LNCaP clone FGC (cell line): ENCODE measurements around the gene ZNF500.

ENCODE experiments used
- DNase-seq: peaks from one replicate; pipeline ENCODE4 v3.0.0-alpha.2; 2011; ENCODE audit warnings: low read depth
- H3K4me3 ChIP-seq: 2 replicates; pipeline ENCODE4 v1.5.1; 2011; ENCODE audit warnings: mild to moderate bottlenecking, low read depth, low read length, control low read depth
- TF ChIP-seq, protein P1 (sequence below): IDR thresholded peaks from 2 replicates; pipeline ENCODE4 v1.5.1; 2012; ENCODE audit warnings: mild to moderate bottlenecking; ENCODE audit not compliant: control insufficient read depth, insufficient read depth; ENCODE audit errors: extremely low read depth

Gene ZNF500

GRCh38 chr16:4766875-4767628, at the start of gene ZNF500:
Gene ZNF500, minus strand, starts transcription at chr16:4767162. Its CDS starts 1,184 bp downstream, at chr16:4765978.
- H3K4me3 ChIP-seq, result peak within 1 kb of the TSS; percentile 99
- peak; percentile 92 for DNase-seq
- TF ChIP-seq, protein P1, sequence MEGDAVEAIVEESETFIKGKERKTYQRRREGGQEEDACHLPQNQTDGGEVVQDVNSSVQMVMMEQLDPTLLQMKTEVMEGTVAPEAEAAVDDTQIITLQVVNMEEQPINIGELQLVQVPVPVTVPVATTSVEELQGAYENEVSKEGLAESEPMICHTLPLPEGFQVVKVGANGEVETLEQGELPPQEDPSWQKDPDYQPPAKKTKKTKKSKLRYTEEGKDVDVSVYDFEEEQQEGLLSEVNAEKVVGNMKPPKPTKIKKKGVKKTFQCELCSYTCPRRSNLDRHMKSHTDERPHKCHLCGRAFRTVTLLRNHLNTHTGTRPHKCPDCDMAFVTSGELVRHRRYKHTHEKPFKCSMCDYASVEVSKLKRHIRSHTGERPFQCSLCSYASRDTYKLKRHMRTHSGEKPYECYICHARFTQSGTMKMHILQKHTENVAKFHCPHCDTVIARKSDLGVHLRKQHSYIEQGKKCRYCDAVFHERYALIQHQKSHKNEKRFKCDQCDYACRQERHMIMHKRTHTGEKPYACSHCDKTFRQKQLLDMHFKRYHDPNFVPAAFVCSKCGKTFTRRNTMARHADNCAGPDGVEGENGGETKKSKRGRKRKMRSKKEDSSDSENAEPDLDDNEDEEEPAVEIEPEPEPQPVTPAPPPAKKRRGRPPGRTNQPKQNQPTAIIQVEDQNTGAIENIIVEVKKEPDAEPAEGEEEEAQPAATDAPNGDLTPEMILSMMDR, result no peak

DNA sequence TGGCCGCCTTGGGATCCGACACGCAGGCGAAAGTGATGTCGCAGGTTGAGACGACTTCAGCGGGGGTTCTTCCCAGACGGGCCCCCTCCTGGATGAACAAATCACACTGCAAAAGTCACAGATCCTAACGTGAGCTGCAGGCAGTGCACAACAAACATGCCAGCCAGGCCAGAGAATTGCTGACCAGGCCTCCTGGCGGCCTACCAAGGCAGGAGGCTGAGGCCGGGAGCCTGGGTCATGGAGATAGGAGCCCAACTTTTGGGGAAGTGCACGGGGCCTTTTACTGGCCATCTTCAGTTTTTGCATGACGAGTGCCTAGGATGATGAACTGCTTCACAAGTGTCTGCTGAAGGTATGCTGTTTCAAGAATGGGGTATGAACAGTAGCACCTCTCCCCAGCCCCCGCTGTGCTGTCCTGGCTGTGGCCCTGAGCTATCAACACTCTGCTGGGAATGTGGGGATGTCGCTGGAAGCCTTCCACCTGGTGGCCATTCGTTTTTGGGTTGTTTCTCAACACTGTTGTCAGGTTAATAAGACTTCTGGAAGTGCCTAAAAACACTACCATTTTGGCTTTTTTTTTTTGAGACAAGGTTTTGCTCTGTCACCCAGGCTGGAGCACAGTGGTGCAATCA, 47.7 kb upstream of the ZNF500 start:
- H3K4me3 ChIP-seq, result no peak overlapping the region
- TF ChIP-seq, protein P1, result no peak
- DNase-seq, result no peak

DNA sequence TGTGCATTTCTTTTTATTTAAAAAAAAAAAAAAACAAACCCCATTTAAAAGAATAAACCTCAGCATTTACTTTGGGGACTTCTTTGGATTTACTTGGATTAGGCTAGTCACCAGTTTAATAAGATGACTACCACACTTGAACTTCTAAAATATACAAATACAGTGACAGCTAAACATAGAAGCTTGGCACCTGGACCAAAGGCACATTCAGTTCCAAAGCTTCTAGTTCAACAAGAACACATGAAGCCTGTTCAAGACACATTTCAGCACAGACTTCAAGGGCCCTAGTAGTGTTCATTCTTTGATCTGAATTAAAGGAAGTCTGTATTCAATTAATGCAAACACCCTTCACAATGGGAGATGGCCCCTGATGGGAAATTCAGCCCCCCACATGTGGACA, 47.1 kb upstream of the ZNF500 start:
- DNase-seq, result no peak
- TF ChIP-seq, protein P1, result no peak
- H3K4me3 ChIP-seq, result no peak overlapping the region

- TF ChIP-seq, protein P1, result no peak
- H3K4me3 ChIP-seq, result no peak overlapping the region
- no peak for DNase-seq
Observed at GRCh38 chr16:4813251-4814003, 46.5 kb upstream of the ZNF500 start.

GRCh38 chr16:4811773-4812172, 44.8 kb upstream of the ZNF500 start:
- TF ChIP-seq, protein P1, result no peak
- no peak for DNase-seq
- no peak overlapping the region for H3K4me3 ChIP-seq

DNA sequence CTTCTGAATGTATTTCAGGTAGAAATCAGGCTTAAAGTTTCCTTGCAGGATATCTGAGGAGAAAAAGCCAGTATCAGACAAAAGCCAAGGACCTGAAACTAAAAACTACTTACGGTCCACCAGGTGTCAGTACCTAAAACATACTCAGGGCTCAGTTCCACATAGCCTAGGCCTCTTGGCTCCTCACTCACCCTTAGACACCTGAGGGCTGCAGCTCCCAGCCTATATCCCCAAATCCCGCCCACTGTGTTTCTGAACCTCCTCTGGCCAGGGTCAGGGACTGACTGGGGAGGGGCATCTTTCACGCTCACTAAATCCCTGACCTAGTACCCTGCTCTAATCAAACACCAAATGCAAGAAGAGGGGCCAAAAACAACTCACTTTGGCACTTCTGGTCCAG, 44.3 kb upstream of the ZNF500 start:
- H3K4me3 ChIP-seq, result no peak overlapping the region
- TF ChIP-seq, protein P1, result no peak
- no peak for DNase-seq
